ENCODE measurements around the gene LHX3.

LHX3 gene

GRCh38 chr9:136229096-136230065 lies 24.5 kb upstream of the LHX3 start:
- Histone ChIP-seq H3K4me2 (ENCODE audit: low read depth, low read length, poor library complexity, severe bottlenecking) (peak overlapping the region; percentile 88), H3K79me2 (ENCODE audit: insufficient read depth, low read length) (peaks cover 88% of the 10 kb centered on the region), H3K36me3 (ENCODE audit: insufficient read depth, low read length) (peaks cover 17% of the 10 kb centered on the region; the same call in 1 of the 2 replicates), H3K27me3 (ENCODE audit: insufficient read depth, low read length, poor library complexity, severe bottlenecking) (no peaks in the 10 kb centered on the region), H3K9ac (ENCODE audit: low read depth, low read length, poor library complexity, severe bottlenecking) (peak overlapping the region; percentile 8), H3K9me3 (ENCODE audit: insufficient read depth, low read depth, low read length) (no peaks in the 10 kb centered on the region), H4K20me1 (ENCODE audit: insufficient read depth, low read length, poor library complexity, severe bottlenecking) (peaks cover 22% of the 10 kb centered on the region), H3F3A (ENCODE audit: low read depth) (no peaks in the 10 kb centered on the region), H3K4me1 (ENCODE audit: insufficient read depth, low read length, poor library complexity, severe bottlenecking) (peaks cover 58% of the 10 kb centered on the region), H3K9me2 (replicated peaks; ENCODE audit: low read depth, low read length) (no peaks in the 10 kb centered on the region), H3K4me3 (ENCODE audit: low read length, poor library complexity, severe bottlenecking) (peak overlapping the region; percentile 6), H2AFZ (ENCODE audit: low read length) (no peak overlapping the region)
- TF ChIP-seq EZH2phosphoT487 (IDR thresholded peaks at IDR 0.05; ENCODE audit: borderline replicate concordance) (no peak), CTCF (conservative IDR thresholded peaks at IDR 0.05; ENCODE audit: low read length) (no peak)

- peaks cover 88% of the 10 kb centered on the region for H3K79me2 ChIP-seq (ENCODE audit: insufficient read depth, low read length)
- H3K4me1 ChIP-seq (ENCODE audit: insufficient read depth, low read length, poor library complexity, severe bottlenecking), result peaks cover 47% of the 10 kb centered on the region
- peaks cover 22% of the 10 kb centered on the region for H4K20me1 ChIP-seq (ENCODE audit: insufficient read depth, low read length, poor library complexity, severe bottlenecking)
- no peaks in the 10 kb centered on the region for H3F3A ChIP-seq (ENCODE audit: low read depth)
- H3K27me3 ChIP-seq (ENCODE audit: insufficient read depth, low read length, poor library complexity, severe bottlenecking), result no peaks in the 10 kb centered on the region
- H3K9ac ChIP-seq (ENCODE audit: low read depth, low read length, poor library complexity, severe bottlenecking), result peak overlapping the region; percentile 6
- no peaks in the 10 kb centered on the region for H3K9me2 ChIP-seq (replicated peaks; ENCODE audit: low read depth, low read length)
- H3K4me2 ChIP-seq (ENCODE audit: low read depth, low read length, poor library complexity, severe bottlenecking), result peak overlapping the region; percentile 88
- peaks cover 28% of the 10 kb centered on the region; the same call in 1 of the 2 replicates for H3K36me3 ChIP-seq (ENCODE audit: insufficient read depth, low read length)
- no peak for TF ChIP-seq CTCF (conservative IDR thresholded peaks at IDR 0.05; ENCODE audit: low read length)
- TF ChIP-seq EZH2phosphoT487 (IDR thresholded peaks at IDR 0.05; ENCODE audit: borderline replicate concordance), result no peak
- H3K4me3 ChIP-seq (ENCODE audit: low read length, poor library complexity, severe bottlenecking), result peak overlapping the region; percentile 6
- H2AFZ ChIP-seq (ENCODE audit: low read length), result no peak overlapping the region
- H3K9me3 ChIP-seq (ENCODE audit: insufficient read depth, low read depth, low read length), result no peaks in the 10 kb centered on the region
Observed at GRCh38 chr9:136228107-136228875, 23.4 kb upstream of the LHX3 start.

GRCh38 chr9:136226680-136227407 lies 21.9 kb upstream of the LHX3 start:
- Histone ChIP-seq H3K9me3 (ENCODE audit: insufficient read depth, low read depth, low read length) (no peaks in the 10 kb centered on the region), H3K9me2 (replicated peaks; ENCODE audit: low read depth, low read length) (no peaks in the 10 kb centered on the region), H3K27me3 (ENCODE audit: insufficient read depth, low read length, poor library complexity, severe bottlenecking) (no peaks in the 10 kb centered on the region), H3F3A (ENCODE audit: low read depth) (no peaks in the 10 kb centered on the region), H3K36me3 (ENCODE audit: insufficient read depth, low read length) (peaks cover 42% of the 10 kb centered on the region; the same call in 1 of the 2 replicates), H2AFZ (ENCODE audit: low read length) (no peak overlapping the region), H3K4me1 (ENCODE audit: insufficient read depth, low read length, poor library complexity, severe bottlenecking) (peaks cover 35% of the 10 kb centered on the region), H3K4me2 (ENCODE audit: low read depth, low read length, poor library complexity, severe bottlenecking) (no peak overlapping the region), H4K20me1 (ENCODE audit: insufficient read depth, low read length, poor library complexity, severe bottlenecking) (peaks cover 22% of the 10 kb centered on the region), H3K79me2 (ENCODE audit: insufficient read depth, low read length) (peaks cover 97% of the 10 kb centered on the region), H3K9ac (ENCODE audit: low read depth, low read length, poor library complexity, severe bottlenecking) (no peak overlapping the region), H3K4me3 (ENCODE audit: low read length, poor library complexity, severe bottlenecking) (no peak overlapping the region)
- TF ChIP-seq CTCF (conservative IDR thresholded peaks at IDR 0.05; ENCODE audit: low read length), result no peak
- no peak for TF ChIP-seq EZH2phosphoT487 (IDR thresholded peaks at IDR 0.05; ENCODE audit: borderline replicate concordance)
